ENCODE results near the gene GRK1. TPM values are rescaled to one million over a fixed set of nuclear protein-coding genes. Genes with fewer than 3 reads are reported as not detected.

The GRK1 gene
- total and polyA plus RNA-seq, 2 of the 4 experiments (the other 2 are of a cell fraction) = not detected

DNA sequence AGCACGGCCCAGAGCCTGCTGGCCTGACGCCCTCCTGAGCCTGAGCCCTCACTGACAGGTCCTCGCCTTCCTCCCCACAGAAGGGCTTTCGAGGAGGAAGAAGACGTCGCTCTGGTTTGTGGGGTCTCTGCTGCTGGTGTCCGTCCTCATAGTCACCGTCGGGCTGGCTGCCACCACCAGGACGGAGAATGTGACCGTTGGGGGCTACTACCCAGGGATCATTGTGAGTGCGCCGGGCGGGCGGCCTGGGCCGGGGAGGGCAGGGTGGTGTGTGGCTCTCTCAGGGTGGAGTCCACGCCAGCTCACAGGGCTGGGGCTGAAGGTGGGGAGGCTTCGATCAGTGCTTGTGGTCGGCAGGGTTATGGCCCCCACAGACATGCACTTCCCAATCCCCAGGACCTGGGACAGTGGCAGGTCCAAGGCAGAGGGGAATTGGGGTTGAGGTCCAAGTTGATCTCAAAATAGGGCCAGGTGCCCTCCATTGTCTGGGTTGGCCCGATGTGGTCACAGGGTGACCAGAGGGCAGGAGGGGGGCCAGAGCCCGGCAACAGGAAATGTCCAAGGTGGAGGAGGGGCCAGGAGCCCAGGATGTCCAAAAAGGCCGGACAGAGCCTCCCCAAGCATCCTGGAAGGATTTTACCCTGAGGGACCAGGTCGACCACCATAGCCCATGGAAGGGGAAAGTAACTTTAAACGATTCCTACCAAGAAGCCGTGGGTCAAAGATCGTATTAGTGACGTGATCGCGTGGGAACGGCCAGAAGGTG lies 99.2 kb downstream of the GRK1 start:
- Histone ChIP-seq H3K18ac (ENCODE audit: low read depth, low read length) (no peak overlapping the region), H2BK120ac (ENCODE audit: low read depth, low read length) (no peak overlapping the region), H4K8ac (ENCODE audit: low read depth in 2 of 2, low read length in 2 of 2) (no peak overlapping the region), H2BK5ac (ENCODE audit: low read depth, low read length, poor library complexity, severe bottlenecking) (no peak overlapping the region), H3K4ac (ENCODE audit: low read depth, low read length) (no peak overlapping the region), H4K20me1 (ENCODE audit: insufficient read depth, low read length) (no peaks in the 10 kb centered on the region), H3K4me1 (ENCODE audit: control insufficient read depth, insufficient read depth, low read length) (no peaks in the 10 kb centered on the region), H3K4me2 (ENCODE audit: low read depth, low read length) (no peak overlapping the region), H4K5ac (ENCODE audit: low read depth, low read length) (no peak overlapping the region), H3K27ac (ENCODE audit: insufficient read depth, low read length) (no peak overlapping the region), H3K9me1 (ENCODE audit: insufficient read depth, low read length) (no peaks in the 10 kb centered on the region), H3K9me3 (ENCODE audit: control insufficient read depth, insufficient read depth, low read length) (peaks cover 2% of the 10 kb centered on the region; the same call in 1 of the 2 replicates), H3K4me3 (ENCODE audit: insufficient read depth, low read depth, low read length) (no peak overlapping the region), H3K9ac (ENCODE audit: low read depth, low read length) (no peak overlapping the region), H2BK20ac (ENCODE audit: low read depth, low read length) (no peak overlapping the region), H2BK15ac (ENCODE audit: low read depth, low read length) (no peak overlapping the region), H4K91ac (ENCODE audit: insufficient read depth, low read depth, low read length) (no peak overlapping the region), H3K56ac (ENCODE audit: extremely low read depth, insufficient read depth, low read length) (no peak overlapping the region), H2AK5ac (ENCODE audit: low read depth, low read length) (no peak overlapping the region), H3K79me1 (ENCODE audit: low read depth in 1 of 2, low read length in 2 of 2) (no peaks in the 10 kb centered on the region), H3K36me3 (ENCODE audit: control insufficient read depth, insufficient read depth, low read length) (no peaks in the 10 kb centered on the region), H2AFZ (replicated peaks; ENCODE audit: low read length, poor library complexity) (no peak overlapping the region), H3K27me3 (ENCODE audit: control insufficient read depth, insufficient read depth, low read length) (peaks cover 25% of the 10 kb centered on the region), H3K23ac (ENCODE audit: low read depth, low read length) (no peak overlapping the region), H2AK9ac (replicated peaks; ENCODE audit: low read depth, low read length, poor library complexity) (peak overlapping the region; percentile 35), H3K14ac (replicated peaks; ENCODE audit: low read depth, low read length) (no peak overlapping the region)
- POLR2A ChIA-PET (ENCODE audit: unreplicated experiment) = no interaction called here
- CTCF ChIA-PET = no interaction called here
- no peak for TF ChIP-seq ELK1 (IDR thresholded peaks at IDR 0.05; ENCODE audit: borderline replicate concordance, low read depth, low read length)
- no peak for TF ChIP-seq MAFK (IDR thresholded peaks at IDR 0.05; ENCODE audit: low read depth, low read length)
- no peak for TF ChIP-seq CHD1 (IDR thresholded peaks at IDR 0.05; ENCODE audit: low read depth, low read length)
- no peak for TF ChIP-seq USF2 (IDR thresholded peaks at IDR 0.05; ENCODE audit: low read depth, low read length)
- TF ChIP-seq BHLHE40 (IDR thresholded peaks at IDR 0.05; ENCODE audit: low read depth, low read length) = no peak
- no peak for TF ChIP-seq CEBPB (IDR thresholded peaks at IDR 0.05; ENCODE audit: low read depth, low read length)
- no peak for TF ChIP-seq MAZ (IDR thresholded peaks at IDR 0.05; ENCODE audit: borderline replicate concordance, low read depth, low read length)
- no peak for TF ChIP-seq RAD21 (IDR thresholded peaks at IDR 0.05; ENCODE audit: low read length)
- TF ChIP-seq POLR2A (IDR thresholded peaks at IDR 0.05; ENCODE audit: low read depth, low read length) = no peak
- no peak for TF ChIP-seq RCOR1 (IDR thresholded peaks at IDR 0.05; ENCODE audit: insufficient replicate concordance, low read length)
- TF ChIP-seq RFX5 (IDR thresholded peaks at IDR 0.05; ENCODE audit: low read depth, low read length) = no peak
- no peak for TF ChIP-seq SMC3 (IDR thresholded peaks at IDR 0.05; ENCODE audit: low read depth, low read length)
- no peak for TF ChIP-seq FOS (IDR thresholded peaks at IDR 0.05; ENCODE audit: low read depth, low read length)
- TF ChIP-seq, protein P1, sequence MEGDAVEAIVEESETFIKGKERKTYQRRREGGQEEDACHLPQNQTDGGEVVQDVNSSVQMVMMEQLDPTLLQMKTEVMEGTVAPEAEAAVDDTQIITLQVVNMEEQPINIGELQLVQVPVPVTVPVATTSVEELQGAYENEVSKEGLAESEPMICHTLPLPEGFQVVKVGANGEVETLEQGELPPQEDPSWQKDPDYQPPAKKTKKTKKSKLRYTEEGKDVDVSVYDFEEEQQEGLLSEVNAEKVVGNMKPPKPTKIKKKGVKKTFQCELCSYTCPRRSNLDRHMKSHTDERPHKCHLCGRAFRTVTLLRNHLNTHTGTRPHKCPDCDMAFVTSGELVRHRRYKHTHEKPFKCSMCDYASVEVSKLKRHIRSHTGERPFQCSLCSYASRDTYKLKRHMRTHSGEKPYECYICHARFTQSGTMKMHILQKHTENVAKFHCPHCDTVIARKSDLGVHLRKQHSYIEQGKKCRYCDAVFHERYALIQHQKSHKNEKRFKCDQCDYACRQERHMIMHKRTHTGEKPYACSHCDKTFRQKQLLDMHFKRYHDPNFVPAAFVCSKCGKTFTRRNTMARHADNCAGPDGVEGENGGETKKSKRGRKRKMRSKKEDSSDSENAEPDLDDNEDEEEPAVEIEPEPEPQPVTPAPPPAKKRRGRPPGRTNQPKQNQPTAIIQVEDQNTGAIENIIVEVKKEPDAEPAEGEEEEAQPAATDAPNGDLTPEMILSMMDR (conservative IDR thresholded peaks at IDR 0.05; ENCODE audit: low read depth, low read length) = no peak
- TF ChIP-seq NFE2L2 (IDR thresholded peaks at IDR 0.05; ENCODE audit: low read depth, low read length) = no peak
- no peak for TF ChIP-seq MXI1 (IDR thresholded peaks at IDR 0.05; ENCODE audit: borderline replicate concordance, low read depth, low read length)
- intact Hi-C loops (cut with micrococcal nuclease) (no loop called here), dilution Hi-C loops (cut with HindIII; ENCODE audit: low sequenced_read_pairs, unreplicated experiment) (no loop called here), in situ Hi-C loops (cut with MboI; ENCODE audit: low sequenced_read_pairs) (no loop called here)
- BruUV-seq (replicated peaks) = no TSS peak
- ATAC-seq (ENCODE audit: low read depth) (no peak), DNase-seq (no peak)
- 73% methylated on average over 9 of the region's 30 CpGs; no CpG with 5 or more reads in 1 of the 2 experiments for WGBS, 2 experiments (ENCODE audit: extremely low coverage in 2 of 2, insufficient read length in 1 of 2)

Data from IMR-90 (cell line).